Progenitor cell of endocrine pancreas (in vitro differentiated cells): ENCODE measurements around the gene OOSP4A. TPM values are rescaled to one million over a fixed set of nuclear protein-coding genes. Genes with fewer than 3 reads are reported as not detected.

ENCODE experiments used
- DNase-seq: peaks from one replicate; pipeline ENCODE4 v3.0.0; 2021; ENCODE audit warnings: low spot score; ENCODE audit not compliant: unreplicated experiment
- H3K27ac Mint-ChIP-seq: 2 replicates; pipeline ENCODE4 v1.8.0; 2021; ENCODE audit warnings: mild to moderate bottlenecking, moderate library complexity, mixed read lengths
- H3K27me3 Mint-ChIP-seq: 2 replicates; pipeline ENCODE4 v1.8.0; 2021; ENCODE audit warnings: mixed read lengths
- H3K36me3 Mint-ChIP-seq: 2 replicates; pipeline ENCODE4 v1.8.0; 2022; ENCODE audit warnings: mixed read lengths; ENCODE audit not compliant: insufficient read depth
- H3K4me1 Mint-ChIP-seq: 2 replicates; pipeline ENCODE4 v1.8.0; 2021; ENCODE audit warnings: low read depth, mixed read lengths
- H3K4me3 Mint-ChIP-seq: 2 replicates; pipeline ENCODE4 v1.8.0; 2021; ENCODE audit warnings: low read depth, mild to moderate bottlenecking, moderate library complexity, mixed read lengths
- H3K9me3 Mint-ChIP-seq: 2 replicates; pipeline ENCODE4 v1.8.0; 2021; ENCODE audit warnings: low read depth, mixed read lengths
- total RNA-seq: library from RNA; stranded (reverse); gene quantifications from 2 replicates; pipeline ENCODE4 v1.2.1, GENCODE V29; 2021
- TF ChIP-seq, protein P1 (sequence below): fragments of 200-600 bp; sonication (generic); IDR thresholded peaks from one replicate; pipeline ENCODE4 v1.5.0; 2021; ENCODE audit warnings: antibody characterized with exemption, mild to moderate bottlenecking; ENCODE audit not compliant: unreplicated experiment

The OOSP4A gene
- total RNA-seq, 1 donor from 2014 or later = not detected

DNA sequence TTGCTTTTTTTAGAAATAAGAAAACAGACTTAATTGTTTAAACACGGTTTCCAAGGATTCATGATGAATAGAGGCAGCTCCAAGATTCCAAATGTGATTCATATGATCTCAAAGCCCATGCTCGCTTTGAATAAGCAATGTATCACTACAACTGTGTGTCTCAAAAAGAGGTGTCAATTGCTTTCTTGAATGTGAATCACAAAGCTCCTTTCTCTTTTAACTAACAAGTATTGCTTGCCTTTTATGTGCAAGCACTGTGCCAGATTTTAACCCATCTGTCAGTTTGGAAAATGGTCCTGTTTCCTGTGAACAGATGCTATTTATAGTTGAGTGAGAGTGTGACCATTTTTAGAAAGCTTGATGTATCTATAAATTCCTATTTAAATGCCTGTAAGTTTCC, 19.1 kb upstream of the OOSP4A start:
- no peaks in the 10 kb centered on the region for H3K27me3 Mint-ChIP-seq
- peaks cover 3% of the 10 kb centered on the region for H3K9me3 Mint-ChIP-seq
- TF ChIP-seq, protein P1, sequence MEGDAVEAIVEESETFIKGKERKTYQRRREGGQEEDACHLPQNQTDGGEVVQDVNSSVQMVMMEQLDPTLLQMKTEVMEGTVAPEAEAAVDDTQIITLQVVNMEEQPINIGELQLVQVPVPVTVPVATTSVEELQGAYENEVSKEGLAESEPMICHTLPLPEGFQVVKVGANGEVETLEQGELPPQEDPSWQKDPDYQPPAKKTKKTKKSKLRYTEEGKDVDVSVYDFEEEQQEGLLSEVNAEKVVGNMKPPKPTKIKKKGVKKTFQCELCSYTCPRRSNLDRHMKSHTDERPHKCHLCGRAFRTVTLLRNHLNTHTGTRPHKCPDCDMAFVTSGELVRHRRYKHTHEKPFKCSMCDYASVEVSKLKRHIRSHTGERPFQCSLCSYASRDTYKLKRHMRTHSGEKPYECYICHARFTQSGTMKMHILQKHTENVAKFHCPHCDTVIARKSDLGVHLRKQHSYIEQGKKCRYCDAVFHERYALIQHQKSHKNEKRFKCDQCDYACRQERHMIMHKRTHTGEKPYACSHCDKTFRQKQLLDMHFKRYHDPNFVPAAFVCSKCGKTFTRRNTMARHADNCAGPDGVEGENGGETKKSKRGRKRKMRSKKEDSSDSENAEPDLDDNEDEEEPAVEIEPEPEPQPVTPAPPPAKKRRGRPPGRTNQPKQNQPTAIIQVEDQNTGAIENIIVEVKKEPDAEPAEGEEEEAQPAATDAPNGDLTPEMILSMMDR = no peak
- no peak overlapping the region for H3K4me3 Mint-ChIP-seq
- DNase-seq = no peak
- H3K4me1 Mint-ChIP-seq = no peaks in the 10 kb centered on the region
- no peak overlapping the region for H3K27ac Mint-ChIP-seq
- no peaks in the 10 kb centered on the region for H3K36me3 Mint-ChIP-seq

DNA sequence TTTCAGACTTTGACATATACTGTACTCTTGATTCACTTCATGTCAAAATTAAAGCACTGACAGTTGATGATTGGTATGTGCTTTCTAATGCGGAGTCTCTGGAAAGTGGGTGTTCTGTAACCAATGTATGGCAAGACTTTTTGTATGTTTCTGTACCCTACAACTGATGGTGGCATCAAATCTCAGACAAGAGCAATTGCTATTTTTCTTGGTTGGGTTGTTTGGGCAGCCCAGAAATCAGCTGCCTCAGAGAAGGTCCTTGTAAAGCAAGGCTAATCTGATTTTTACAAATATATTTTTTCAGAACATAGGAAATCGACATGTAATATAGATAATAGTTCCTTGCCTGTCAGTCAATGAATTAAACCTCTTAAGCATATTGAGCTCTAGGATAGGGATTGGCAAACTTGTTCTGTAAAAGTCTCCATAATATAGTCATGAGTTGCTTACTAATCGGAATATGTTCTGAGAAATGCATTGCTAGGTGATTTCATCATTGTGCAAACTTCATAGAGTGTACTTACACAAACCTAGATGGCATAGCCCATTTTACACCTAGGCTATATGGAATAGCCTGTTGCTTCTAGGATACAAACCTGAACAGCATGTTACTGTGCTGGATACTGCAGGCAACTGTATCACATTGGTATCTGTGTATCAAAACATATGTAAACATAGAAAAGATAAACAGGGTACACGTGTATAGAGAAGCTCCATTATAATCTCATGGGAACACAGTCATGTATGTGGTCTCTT, 10.2 kb upstream of the OOSP4A start:
- peaks cover 4% of the 10 kb centered on the region for H3K4me1 Mint-ChIP-seq
- DNase-seq = no peak
- no peaks in the 10 kb centered on the region for H3K27me3 Mint-ChIP-seq
- H3K27ac Mint-ChIP-seq = no peak overlapping the region
- H3K36me3 Mint-ChIP-seq = no peaks in the 10 kb centered on the region
- no peak overlapping the region for H3K4me3 Mint-ChIP-seq
- H3K9me3 Mint-ChIP-seq = no peaks in the 10 kb centered on the region
- TF ChIP-seq, protein P1 = no peak

DNA sequence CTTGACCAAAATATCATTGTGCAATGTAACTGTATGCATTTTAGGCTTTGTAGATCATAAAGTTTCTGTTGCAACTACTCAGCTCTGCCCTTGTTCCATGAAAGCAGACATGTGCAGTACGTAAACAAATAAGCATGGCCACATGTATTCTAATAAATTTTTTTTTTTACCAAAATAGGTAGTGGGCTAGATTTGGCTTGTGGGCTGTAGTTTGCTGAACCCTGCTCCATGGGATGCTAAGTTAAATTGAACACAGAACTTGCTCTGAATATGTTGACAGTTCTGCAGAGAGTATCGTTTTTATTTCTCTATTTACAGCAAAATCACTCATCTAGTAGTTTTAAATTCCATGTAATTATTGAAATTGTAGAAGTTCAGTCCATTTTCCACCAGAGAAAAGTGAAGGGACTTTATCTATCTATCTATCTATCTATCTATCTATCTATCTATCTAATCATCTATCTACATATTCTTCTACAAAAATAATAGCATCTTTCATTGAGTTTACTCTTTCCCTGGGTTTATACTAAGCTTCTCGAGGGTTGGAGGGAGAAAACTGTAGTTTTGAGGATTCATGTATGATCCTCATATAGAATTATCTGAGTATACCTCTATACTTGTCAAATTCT, 9.5 kb upstream of the OOSP4A start:
- TF ChIP-seq, protein P1 = no peak
- H3K27me3 Mint-ChIP-seq = no peaks in the 10 kb centered on the region
- no peaks in the 10 kb centered on the region for H3K9me3 Mint-ChIP-seq
- H3K4me3 Mint-ChIP-seq = no peak overlapping the region
- H3K27ac Mint-ChIP-seq = no peak overlapping the region
- no peaks in the 10 kb centered on the region for H3K36me3 Mint-ChIP-seq
- peaks cover 5% of the 10 kb centered on the region for H3K4me1 Mint-ChIP-seq
- DNase-seq = no peak

DNA sequence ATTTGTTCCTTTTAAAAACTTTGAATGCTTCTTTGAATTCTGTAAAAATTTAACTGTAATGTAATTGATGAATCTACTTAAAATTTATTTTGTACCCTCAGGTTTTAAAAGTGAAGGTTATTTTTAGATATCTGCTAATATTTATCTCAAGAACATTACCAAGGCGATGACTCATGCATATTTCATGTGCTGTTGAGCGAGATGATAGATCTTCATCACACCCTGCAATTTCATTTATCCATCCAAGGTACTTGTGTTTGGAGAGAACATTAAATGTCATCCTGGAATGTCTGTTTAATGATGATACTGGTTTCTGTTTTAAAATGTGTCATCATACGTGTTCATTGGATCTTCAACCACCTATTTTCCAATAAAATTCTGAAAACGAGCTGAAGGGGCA, 6.7 kb upstream of the OOSP4A start:
- TF ChIP-seq, protein P1 = no peak
- peaks cover 16% of the 10 kb centered on the region for H3K4me1 Mint-ChIP-seq

DNA sequence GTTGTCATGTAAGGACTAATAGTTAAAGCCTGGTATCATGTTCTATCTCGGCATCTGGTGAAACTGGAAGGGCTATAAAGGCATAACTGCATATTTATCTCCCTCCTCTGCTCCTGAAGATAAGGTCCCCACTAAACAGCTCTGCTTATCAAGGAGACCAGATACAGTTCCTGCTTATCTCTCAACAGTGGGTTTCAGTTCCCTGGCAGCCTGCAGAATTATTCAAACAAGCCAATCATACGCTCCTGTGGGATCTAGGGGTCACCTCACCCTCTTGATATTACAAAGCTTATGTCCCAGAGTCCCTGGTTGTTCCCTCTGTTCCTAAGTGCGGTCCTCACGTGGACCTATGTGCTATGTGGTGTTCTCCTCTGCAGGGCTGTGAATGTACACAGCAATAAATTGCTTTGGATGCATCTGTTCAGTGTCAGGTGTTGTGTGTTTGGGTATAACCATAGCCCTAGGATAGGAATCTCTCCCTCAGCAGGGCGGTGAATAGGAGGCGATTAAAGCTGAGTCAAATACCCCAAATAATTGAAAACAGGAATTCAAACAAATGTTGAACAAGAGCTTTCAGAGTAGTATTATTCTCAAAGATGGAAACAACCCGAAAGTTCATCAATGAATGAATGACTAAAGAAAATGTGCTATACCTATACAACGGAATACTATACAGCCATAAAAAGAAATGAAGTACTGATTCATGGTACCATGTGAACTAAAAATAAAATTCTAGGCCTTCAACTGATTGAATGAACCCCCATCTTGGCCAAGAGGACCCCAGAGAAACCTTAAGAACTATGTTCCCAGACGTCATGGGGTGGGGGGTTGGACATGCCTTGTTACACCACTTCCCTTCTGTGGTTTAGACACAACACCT, 3.1 kb upstream of the OOSP4A start:
- DNase-seq = no peak
- H3K36me3 Mint-ChIP-seq = no peaks in the 10 kb centered on the region
- H3K4me1 Mint-ChIP-seq = peaks cover 18% of the 10 kb centered on the region
- TF ChIP-seq, protein P1 = no peak
- no peak overlapping the region for H3K4me3 Mint-ChIP-seq
- H3K27ac Mint-ChIP-seq = peak overlapping the region; percentile 91
- no peaks in the 10 kb centered on the region for H3K27me3 Mint-ChIP-seq
- peaks cover 8% of the 10 kb centered on the region for H3K9me3 Mint-ChIP-seq

More for the DNA sequence above, 6.7 kb upstream of the OOSP4A start:
- H3K27me3 Mint-ChIP-seq = no peaks in the 10 kb centered on the region
- H3K36me3 Mint-ChIP-seq = no peaks in the 10 kb centered on the region
- no peak overlapping the region for H3K4me3 Mint-ChIP-seq
- no peak overlapping the region for H3K27ac Mint-ChIP-seq
- peaks cover 5% of the 10 kb centered on the region for H3K9me3 Mint-ChIP-seq
- no peak for DNase-seq
